Mesenchymal stem cell (in vitro differentiated cells and primary cell): ENCODE measurements around the gene LPCAT3.
"Not testable (repeated sequence)": the region's sequence is repeated elsewhere in the genome, so short reads cannot be mapped to it uniquely, and the experiment has no call there.

Experiments used
- DNase-seq: peaks from one replicate; pipeline ENCODE4 v3.0.0-alpha.2; 2013
- H2AFZ ChIP-seq: one replicate; pipeline ENCODE4 v1.6.1; 2013; ENCODE audit warnings: low read depth, mild to moderate bottlenecking, control low read depth, inconsistent platforms, low read length, moderate library complexity
- H2AK5ac ChIP-seq: 2 replicates; pipeline ENCODE4 v1.6.1; 2013; ENCODE audit warnings: low read length, moderate library complexity, mild to moderate bottlenecking, inconsistent platforms; ENCODE audit not compliant: severe bottlenecking
- H2BK120ac ChIP-seq: one replicate; pipeline ENCODE4 v1.6.1; 2013; ENCODE audit warnings: low read depth, mild to moderate bottlenecking, inconsistent platforms, low read length, moderate library complexity
- H2BK12ac ChIP-seq, 2 experiments: one replicate each; pipeline ENCODE4 v1.6.1; 2013; ENCODE audit warnings: inconsistent platforms in 2 of 2, low read length in 2 of 2, mild to moderate bottlenecking in 2 of 2, moderate library complexity in 2 of 2, control low read depth in 1 of 2
- H2BK15ac ChIP-seq: one replicate; pipeline ENCODE4 v1.6.1; 2013; ENCODE audit warnings: mild to moderate bottlenecking, low read depth, inconsistent platforms; ENCODE audit not compliant: poor library complexity, severe bottlenecking
- H2BK5ac ChIP-seq: 2 replicates; pipeline ENCODE4 v1.6.1; 2013; ENCODE audit warnings: low read depth, mild to moderate bottlenecking, low read length, control low read depth, inconsistent platforms; ENCODE audit not compliant: poor library complexity, severe bottlenecking
- H3K14ac ChIP-seq, 2 experiments: one replicate each; pipeline ENCODE4 v1.6.1; 2013; ENCODE audit warnings: inconsistent platforms in 2 of 2, low read length in 2 of 2, control low read depth in 1 of 2, mild to moderate bottlenecking in 1 of 2, moderate library complexity in 1 of 2
- H3K18ac ChIP-seq, 2 experiments: one replicate each; pipeline ENCODE4 v1.6.1; 2013; ENCODE audit warnings: inconsistent platforms in 2 of 2, low read length in 2 of 2, control low read depth in 1 of 2, low read depth in 1 of 2, mild to moderate bottlenecking in 1 of 2
- H3K23ac ChIP-seq, 2 experiments: one replicate each; pipeline ENCODE4 v1.6.1; 2013; ENCODE audit warnings: inconsistent platforms in 2 of 2, low read length in 2 of 2, mild to moderate bottlenecking in 2 of 2, moderate library complexity in 2 of 2, control low read depth in 1 of 2
- H3K27ac ChIP-seq: 2 replicates; pipeline ENCODE4 v1.5.1; 2013; ENCODE audit warnings: mild to moderate bottlenecking, moderate library complexity, low read length, control low read depth, inconsistent platforms; ENCODE audit not compliant: poor library complexity, severe bottlenecking
- H3K27me3 ChIP-seq, 2 experiments: 2 replicates each; pipeline versions ENCODE4 v1.6.1 to v1.7.0; 2013; ENCODE audit warnings: low read length in 2 of 2, mild to moderate bottlenecking in 2 of 2, moderate library complexity in 2 of 2, control low read depth in 1 of 2, inconsistent platforms in 1 of 2; ENCODE audit not compliant: control insufficient read depth in 1 of 2, insufficient read depth in 1 of 2
- H3K36me3 ChIP-seq, 2 experiments: 2 replicates each; pipeline versions ENCODE4 v1.6.1 to v1.7.0; 2013; ENCODE audit warnings: low read length in 2 of 2, control low read depth in 1 of 2, inconsistent platforms in 1 of 2, low read depth in 1 of 2, mild to moderate bottlenecking in 1 of 2; ENCODE audit not compliant: insufficient read depth in 2 of 2, control insufficient read depth in 1 of 2
- H3K4ac ChIP-seq, 2 experiments: one replicate each; pipeline ENCODE4 v1.6.1; 2013; ENCODE audit warnings: inconsistent platforms in 2 of 2, low read length in 2 of 2, mild to moderate bottlenecking in 2 of 2, moderate library complexity in 2 of 2, control low read depth in 1 of 2, low read depth in 1 of 2
- H3K4me1 ChIP-seq: 2 replicates; pipeline ENCODE4 v1.6.1; 2013; ENCODE audit warnings: low read depth, low read length, control low read depth; ENCODE audit not compliant: control insufficient read depth, insufficient read depth
- H3K4me2 ChIP-seq: 2 replicates; pipeline ENCODE4 v1.6.1; 2013; ENCODE audit warnings: low read length, mild to moderate bottlenecking, inconsistent platforms; ENCODE audit not compliant: poor library complexity, severe bottlenecking
- H3K4me3 ChIP-seq, 2 experiments: 2 replicates each; pipeline versions ENCODE4 v1.5.1 to v1.7.0; 2013; ENCODE audit warnings: low read length in 2 of 2, mild to moderate bottlenecking in 2 of 2, control low read depth in 1 of 2, low read depth in 1 of 2; ENCODE audit not compliant: insufficient read depth in 1 of 2
- H3K79me1 ChIP-seq: replicated peaks from 2 replicates; pipeline ENCODE4 v1.6.1; 2013; ENCODE audit warnings: mild to moderate bottlenecking, control low read depth, low read length, inconsistent platforms; ENCODE audit not compliant: poor library complexity, severe bottlenecking
- H3K9ac ChIP-seq: 2 replicates; pipeline ENCODE4 v1.7.0; 2013; ENCODE audit warnings: mild to moderate bottlenecking, low read length, moderate library complexity
- H3K9me3 ChIP-seq: 2 replicates; pipeline ENCODE4 v1.7.0; 2013; ENCODE audit warnings: mild to moderate bottlenecking, low read length; ENCODE audit not compliant: control insufficient read depth
- H4K8ac ChIP-seq: one replicate; pipeline ENCODE4 v1.6.1; 2013; ENCODE audit warnings: inconsistent platforms, mild to moderate bottlenecking, low read length, moderate library complexity
- H4K91ac ChIP-seq: one replicate; pipeline ENCODE4 v1.6.1; 2013; ENCODE audit warnings: mild to moderate bottlenecking, low read length, inconsistent platforms
- WGBS: methylation state at CpG from one replicate; pipeline ENCODE4 v1.1.7; 2013; ENCODE audit warnings: mixed read lengths; 5-methylcytosine and 5-hydroxymethylcytosine counted together

Gene LPCAT3

GRCh38 chr12:7011398-7011797, 6.9 kb downstream of the LPCAT3 start:
- H4K8ac ChIP-seq, H3K4ac ChIP-seq, H4K91ac ChIP-seq, H2AFZ ChIP-seq, DNase-seq, H3K9ac ChIP-seq, H3K4me3 ChIP-seq, H2AK5ac ChIP-seq, H2BK12ac ChIP-seq, H3K14ac ChIP-seq, H2BK5ac ChIP-seq, H2BK15ac ChIP-seq, H3K4me1 ChIP-seq, H3K27ac ChIP-seq, H3K27me3 ChIP-seq, H3K23ac ChIP-seq, H3K4me2 ChIP-seq, H3K9me3 ChIP-seq, H3K18ac ChIP-seq, H2BK120ac ChIP-seq: not testable (repeated sequence)
- H3K36me3 ChIP-seq, result peaks cover 3 to 33% of the 10 kb centered on the region in 2 experiments
- WGBS, result 94% methylated on average over 3 of the region's 4 CpGs
- H3K79me1 ChIP-seq, result peaks cover 22% of the 10 kb centered on the region

GRCh38 chr12:7009512-7009911, 8.8 kb downstream of the LPCAT3 start:
- no peak overlapping the region for H2BK15ac ChIP-seq
- H4K91ac ChIP-seq, result no peak overlapping the region
- peak; percentile 75 for DNase-seq
- H4K8ac ChIP-seq, result no peak overlapping the region
- H2BK5ac ChIP-seq, result no peak overlapping the region
- H2AFZ ChIP-seq, result no peak overlapping the region
- H3K14ac ChIP-seq, result no peak overlapping the region
- no peak overlapping the region for H3K18ac ChIP-seq
- H3K36me3 ChIP-seq, result peaks cover 3 to 43% of the 10 kb centered on the region in 2 experiments
- no peaks in the 10 kb centered on the region for H3K9me3 ChIP-seq
- no peak overlapping the region for H3K27ac ChIP-seq
- H3K27me3 ChIP-seq, result no peaks in the 10 kb centered on the region
- no peak overlapping the region for H3K4ac ChIP-seq
- H3K79me1 ChIP-seq, result peaks cover 26% of the 10 kb centered on the region
- H2BK12ac ChIP-seq, result no peak overlapping the region
- H3K9ac ChIP-seq, result no peak overlapping the region
- H3K4me3 ChIP-seq, result no peak overlapping the region
- no peak overlapping the region for H3K23ac ChIP-seq
- no peak overlapping the region for H2AK5ac ChIP-seq
- no peak overlapping the region for H2BK120ac ChIP-seq
- no peak overlapping the region for H3K4me2 ChIP-seq
- no peaks in the 10 kb centered on the region for H3K4me1 ChIP-seq

DNA sequence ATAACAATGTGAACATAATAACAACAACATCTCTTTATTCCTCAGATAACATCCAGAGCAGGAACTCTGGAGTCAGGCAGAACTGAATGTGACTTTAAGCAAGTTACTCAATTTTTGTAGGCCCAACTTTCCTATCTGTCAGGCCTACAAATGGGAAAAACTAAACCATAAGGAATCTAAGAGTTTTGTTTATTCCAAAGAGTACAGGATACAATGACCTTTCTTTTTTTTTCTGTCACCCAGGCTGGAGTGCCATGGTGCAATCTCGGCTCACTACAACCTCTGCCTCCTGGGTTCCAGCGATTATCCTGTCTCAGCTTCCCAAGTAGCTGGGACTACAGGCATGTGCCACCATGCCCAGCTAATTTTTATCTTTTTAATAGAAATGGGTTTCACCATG, 9.4 kb downstream of the LPCAT3 start:
- no peaks in the 10 kb centered on the region for H3K27me3 ChIP-seq
- no peak overlapping the region for H2BK5ac ChIP-seq
- no peak overlapping the region for H4K91ac ChIP-seq
- no peak overlapping the region for H3K9ac ChIP-seq
- no peak overlapping the region for H3K18ac ChIP-seq
- H3K4me2 ChIP-seq, result no peak overlapping the region
- H2BK120ac ChIP-seq, result no peak overlapping the region
- no peaks in the 10 kb centered on the region for H3K9me3 ChIP-seq
- no peak overlapping the region for H2BK12ac ChIP-seq
- no peak overlapping the region for H3K4me3 ChIP-seq
- no peak overlapping the region for H4K8ac ChIP-seq
- no peaks in the 10 kb centered on the region for H3K4me1 ChIP-seq
- no peak overlapping the region for H2BK15ac ChIP-seq
- no peak overlapping the region for H2AFZ ChIP-seq
- H3K23ac ChIP-seq, result no peak overlapping the region
- DNase-seq, result peak; percentile 71
- H3K4ac ChIP-seq, result no peak overlapping the region
- peaks cover 3 to 41% of the 10 kb centered on the region in 2 experiments for H3K36me3 ChIP-seq
- no peak overlapping the region for H3K14ac ChIP-seq
- 87% methylated on average over 2 of the region's 2 CpGs for WGBS
- H2AK5ac ChIP-seq, result no peak overlapping the region
- peaks cover 24% of the 10 kb centered on the region for H3K79me1 ChIP-seq
- H3K27ac ChIP-seq, result no peak overlapping the region

DNA sequence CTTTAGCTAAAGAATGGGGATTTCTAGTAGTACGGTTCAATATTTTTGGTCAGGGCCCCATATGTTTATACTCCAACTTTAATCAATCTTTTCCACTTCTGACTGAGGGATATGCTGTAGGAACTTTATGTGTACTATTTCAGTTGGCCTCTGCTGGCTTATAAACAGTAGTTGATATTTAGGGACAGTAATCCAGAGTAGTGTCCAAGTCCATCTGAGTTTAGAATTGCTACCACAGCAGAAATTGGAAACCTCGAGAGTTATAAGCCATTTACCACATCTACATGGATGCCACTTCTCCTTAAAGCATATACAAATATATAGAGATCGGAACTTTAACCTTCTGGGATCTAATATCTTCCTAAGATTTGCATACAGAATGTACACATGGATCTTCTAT, 11.6 kb downstream of the LPCAT3 start:
- no peak overlapping the region for H2AK5ac ChIP-seq
- H3K79me1 ChIP-seq, result peaks cover 18% of the 10 kb centered on the region
- H3K27ac ChIP-seq, result no peak overlapping the region
- H3K9ac ChIP-seq, result no peak overlapping the region
- H4K8ac ChIP-seq, result no peak overlapping the region
- H3K4me1 ChIP-seq, result no peaks in the 10 kb centered on the region
- peaks cover 5 to 25% of the 10 kb centered on the region in 2 experiments for H3K36me3 ChIP-seq
- H2BK5ac ChIP-seq, result no peak overlapping the region
- H2BK15ac ChIP-seq, result no peak overlapping the region
- WGBS, result 100% methylated on average over 2 of the region's 3 CpGs
- no peak overlapping the region for H3K4me3 ChIP-seq
- H3K4me2 ChIP-seq, result no peak overlapping the region
- DNase-seq, result no peak
- H2AFZ ChIP-seq, result no peak overlapping the region
- no peak overlapping the region for H3K4ac ChIP-seq
- H3K9me3 ChIP-seq, result no peaks in the 10 kb centered on the region
- H3K14ac ChIP-seq, result no peak overlapping the region
- H3K27me3 ChIP-seq, result no peaks in the 10 kb centered on the region
- no peak overlapping the region for H2BK12ac ChIP-seq
- no peak overlapping the region for H3K18ac ChIP-seq
- H4K91ac ChIP-seq, result no peak overlapping the region
- H2BK120ac ChIP-seq, result no peak overlapping the region
- H3K23ac ChIP-seq, result no peak overlapping the region
